ENCODE data around the gene PLPPR3.

Gene PLPPR3

GRCh38 chr19:796692-797527 is 24.8 kb downstream of the PLPPR3 start, which contains the start of gene PTBP1:
TSS of gene PTBP1 (plus strand) at chr19:797452. CDS start at chr19:797498, 46 bp downstream.
- DNase-seq (ENCODE audit: low spot score), result peak; percentile 100

- no peak for DNase-seq (ENCODE audit: low spot score)
Observed at GRCh38 chr19:795691-796581, 25.8 kb downstream of the PLPPR3 start.

GRCh38 chr19:795073-795611 is 26.6 kb downstream of the PLPPR3 start:
- no peak for DNase-seq (ENCODE audit: low spot score)

- no peak for DNase-seq (ENCODE audit: low spot score)
Observed at GRCh38 chr19:793806-794205, 27.9 kb downstream of the PLPPR3 start.

GRCh38 chr19:792306-792885 is 29.4 kb downstream of the PLPPR3 start:
- no peak for DNase-seq (ENCODE audit: low spot score)

- DNase-seq (ENCODE audit: low spot score), result no peak
Observed at GRCh38 chr19:791567-792305, 30.0 kb downstream of the PLPPR3 start.

GRCh38 chr19:791007-791566 is 30.7 kb downstream of the PLPPR3 start:
- DNase-seq (ENCODE audit: low spot score), result no peak

- DNase-seq (ENCODE audit: low spot score), result no peak
Observed at GRCh38 chr19:789701-790060, 32.1 kb downstream of the PLPPR3 start.

GRCh38 chr19:788983-789700 is 32.6 kb downstream of the PLPPR3 start:
- DNase-seq (ENCODE audit: low spot score), result no peak

- no peak for DNase-seq (ENCODE audit: low spot score)
Observed at GRCh38 chr19:788686-788982, 33.1 kb downstream of the PLPPR3 start.

GRCh38 chr19:787536-787935 is 34.2 kb downstream of the PLPPR3 start:
- DNase-seq (ENCODE audit: low spot score), result no peak

- DNase-seq (ENCODE audit: low spot score), result no peak
Observed at GRCh38 chr19:784541-784940, 37.2 kb downstream of the PLPPR3 start.

- DNase-seq (ENCODE audit: low spot score), result no peak
Observed at GRCh38 chr19:782878-783668, 38.7 kb downstream of the PLPPR3 start.

GRCh38 chr19:782185-782877 is 39.4 kb downstream of the PLPPR3 start:
- DNase-seq (ENCODE audit: low spot score), result no peak

- DNase-seq (ENCODE audit: low spot score), result no peak
Observed at GRCh38 chr19:781800-782184, 40.0 kb downstream of the PLPPR3 start.

- DNase-seq (ENCODE audit: low spot score), result no peak
Observed at GRCh38 chr19:780935-781334, 40.8 kb downstream of the PLPPR3 start.

- DNase-seq (ENCODE audit: low spot score), result no peak
Observed at GRCh38 chr19:778910-779653, 42.7 kb downstream of the PLPPR3 start.

- DNase-seq (ENCODE audit: low spot score), result no peak
Observed at GRCh38 chr19:776549-776948, 45.2 kb downstream of the PLPPR3 start.
